MCF 10A (cell line): ENCODE measurements around the gene DGKH. TPM values are rescaled to one million over a fixed set of nuclear protein-coding genes. Genes with fewer than 3 reads are reported as not detected.

Experiments used
- BruUV-seq: library from RNA; stranded (reverse); fragments of 400-500 nt; replicated peaks from 2 replicates; lab custom pipeline; 2021; lab: Mats Ljungman, UMichigan
- CTCF ChIA-PET: fragments of 300-600 bp; sonication (Branson Sonifier 250); formaldehyde crosslinking; extraction: SDS; loops from one replicate; lab custom pipeline; 2021; ENCODE audit warnings: antibody characterized with exemption, inconsistent platforms; lab: Yijun Ruan, JAX
- POLR2A ChIA-PET: fragments of 300-600, 350-650 bp; sonication (Branson Sonifier 250); formaldehyde crosslinking; extraction: SDS; loops from one replicate; lab custom pipeline; 2020; ENCODE audit warnings: antibody characterized with exemption, inconsistent platforms; lab: Yijun Ruan, JAX
- DNase-seq: peaks from one replicate; pipeline ENCODE4 v3.0.0-alpha.2; 2018; ENCODE audit not compliant: unreplicated experiment
- H3K27ac Mint-ChIP-seq: one replicate; pipeline ENCODE4 v1.8.0; 2022; ENCODE audit warnings: mild to moderate bottlenecking, low read depth, mixed read lengths; ENCODE audit not compliant: unreplicated experiment
- H3K27me3 Mint-ChIP-seq: one replicate; pipeline ENCODE4 v1.8.0; 2022; ENCODE audit warnings: mixed read lengths; ENCODE audit not compliant: insufficient read depth, unreplicated experiment
- H3K36me3 Mint-ChIP-seq: one replicate; pipeline ENCODE4 v1.8.0; 2022; ENCODE audit warnings: mild to moderate bottlenecking, moderate library complexity, mixed read lengths; ENCODE audit not compliant: insufficient read depth, unreplicated experiment
- H3K4me1 Mint-ChIP-seq: one replicate; pipeline ENCODE4 v1.8.0; 2022; ENCODE audit warnings: mixed read lengths; ENCODE audit not compliant: insufficient read depth, unreplicated experiment
- H3K4me3 Mint-ChIP-seq: one replicate; pipeline ENCODE4 v1.8.0; 2022; ENCODE audit warnings: mild to moderate bottlenecking, moderate library complexity, mixed read lengths; ENCODE audit not compliant: unreplicated experiment
- H3K9me3 Mint-ChIP-seq: one replicate; pipeline ENCODE4 v1.8.0; 2022; ENCODE audit warnings: mixed read lengths; ENCODE audit not compliant: unreplicated experiment
- intact Hi-C: fragments of 100-400 bp; cut with micrococcal nuclease; formaldehyde crosslinking; loops from 2 replicates; pipeline ENCODE4 v1.14.1; 2022
- total RNA-seq: library from RNA; stranded (reverse); gene quantifications from 2 replicates; pipeline ENCODE4 v1.2.3, GENCODE V29; 2022
- TF ChIP-seq, protein P1 (sequence below): fragments of 200-600 bp; IDR thresholded peaks from one replicate; pipeline ENCODE4 v1.8.0; 2022; ENCODE audit warnings: antibody characterized with exemption, mild to moderate bottlenecking; ENCODE audit not compliant: unreplicated experiment

DGKH gene
- total RNA-seq, 1 experiment from 2014 or later = 22.3 TPM

DNA sequence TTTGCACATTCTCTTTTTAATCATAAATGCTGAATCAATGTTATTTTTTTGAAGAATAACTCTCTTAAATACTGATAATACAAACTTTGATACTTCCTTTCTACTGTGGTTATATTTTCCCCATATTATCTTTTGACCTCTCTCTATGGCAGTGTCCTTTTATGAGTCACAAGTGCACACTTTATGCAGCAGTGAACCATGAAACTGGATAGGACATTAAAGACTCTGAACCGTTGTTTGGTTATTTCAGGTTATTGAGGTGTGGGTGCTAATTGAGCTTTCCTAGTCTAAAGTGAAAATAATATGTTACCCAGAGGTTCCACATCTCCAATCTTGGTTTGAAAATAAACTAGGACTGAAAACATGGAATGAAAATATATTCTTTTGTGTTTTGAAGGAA is 71.4 kb downstream of the DGKH start:
- no TSS peak for BruUV-seq
- ChIA-PET CTCF (interaction anchor here (0.8 to 1.6 kb wide), 4 partner anchors 9 to 74 kb away, joined by 3 to 5 read pairs (median 4); partner anchors contain the start of gene DGKH), POLR2A (interaction anchor here (0.8 to 1.1 kb wide), 2 partner anchors 9 to 188 kb away, joined by 4 read pairs; no protein-coding TSS in a partner anchor)
- intact Hi-C loops = no loop called here
- no peaks in the 10 kb centered on the region for H3K9me3 Mint-ChIP-seq
- no peak overlapping the region for H3K4me3 Mint-ChIP-seq
- peaks cover 22% of the 10 kb centered on the region for H3K4me1 Mint-ChIP-seq
- no peaks in the 10 kb centered on the region for H3K27me3 Mint-ChIP-seq
- peak overlapping the region; percentile 41 for H3K27ac Mint-ChIP-seq
- DNase-seq = no peak
- no peaks in the 10 kb centered on the region for H3K36me3 Mint-ChIP-seq
- TF ChIP-seq, protein P1, sequence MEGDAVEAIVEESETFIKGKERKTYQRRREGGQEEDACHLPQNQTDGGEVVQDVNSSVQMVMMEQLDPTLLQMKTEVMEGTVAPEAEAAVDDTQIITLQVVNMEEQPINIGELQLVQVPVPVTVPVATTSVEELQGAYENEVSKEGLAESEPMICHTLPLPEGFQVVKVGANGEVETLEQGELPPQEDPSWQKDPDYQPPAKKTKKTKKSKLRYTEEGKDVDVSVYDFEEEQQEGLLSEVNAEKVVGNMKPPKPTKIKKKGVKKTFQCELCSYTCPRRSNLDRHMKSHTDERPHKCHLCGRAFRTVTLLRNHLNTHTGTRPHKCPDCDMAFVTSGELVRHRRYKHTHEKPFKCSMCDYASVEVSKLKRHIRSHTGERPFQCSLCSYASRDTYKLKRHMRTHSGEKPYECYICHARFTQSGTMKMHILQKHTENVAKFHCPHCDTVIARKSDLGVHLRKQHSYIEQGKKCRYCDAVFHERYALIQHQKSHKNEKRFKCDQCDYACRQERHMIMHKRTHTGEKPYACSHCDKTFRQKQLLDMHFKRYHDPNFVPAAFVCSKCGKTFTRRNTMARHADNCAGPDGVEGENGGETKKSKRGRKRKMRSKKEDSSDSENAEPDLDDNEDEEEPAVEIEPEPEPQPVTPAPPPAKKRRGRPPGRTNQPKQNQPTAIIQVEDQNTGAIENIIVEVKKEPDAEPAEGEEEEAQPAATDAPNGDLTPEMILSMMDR = no peak

GRCh38 chr13:42123600-42123999 is 75.2 kb downstream of the DGKH start:
- Mint-ChIP-seq H3K36me3 (peaks cover 7% of the 10 kb centered on the region), H3K4me1 (peaks cover 5% of the 10 kb centered on the region), H3K27me3 (no peaks in the 10 kb centered on the region), H3K27ac (no peak overlapping the region), H3K4me3 (no peak overlapping the region), H3K9me3 (no peaks in the 10 kb centered on the region)
- BruUV-seq = no TSS peak
- ChIA-PET POLR2A (interaction anchor here (0.7 kb wide), 2 partner anchors 650 to 1719 kb away, joined by 3 to 4 read pairs; no protein-coding TSS in a partner anchor), CTCF (interaction anchor here (2.4 kb wide), 1 partner anchor 12 kb away, joined by 11 read pairs; no protein-coding TSS in a partner anchor)
- peak; percentile 50 for DNase-seq
- intact Hi-C loops = no loop called here
- TF ChIP-seq, protein P1 = no peak

DNA sequence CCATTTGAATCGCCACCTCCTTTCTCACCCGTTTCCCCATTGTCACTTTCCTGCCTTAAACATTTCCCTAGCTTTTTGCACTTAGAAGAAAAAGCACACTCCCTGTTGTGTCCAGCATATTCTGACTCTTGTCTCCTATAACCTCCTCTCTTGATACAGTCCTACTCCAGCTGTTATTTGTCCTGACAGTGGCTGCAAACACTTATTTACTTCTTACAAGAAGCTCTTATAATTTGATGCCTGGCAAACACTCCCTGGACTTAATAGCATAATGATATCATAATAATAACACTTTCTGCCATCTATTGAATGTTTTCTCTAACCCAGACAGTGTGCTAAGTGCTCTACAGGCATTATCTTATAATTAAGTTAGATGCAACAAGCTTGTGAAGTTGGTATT is 76.6 kb downstream of the DGKH start:
- Mint-ChIP-seq H3K36me3 (peaks cover 7% of the 10 kb centered on the region), H3K9me3 (no peaks in the 10 kb centered on the region), H3K27ac (no peak overlapping the region), H3K27me3 (no peaks in the 10 kb centered on the region), H3K4me1 (peaks cover under 1% of the 10 kb centered on the region), H3K4me3 (no peak overlapping the region)
- ChIA-PET POLR2A (interaction anchor here (0.6 to 0.8 kb wide), 2 partner anchors 14 to 173 kb away, joined by 3 read pairs; no protein-coding TSS in a partner anchor), CTCF (interaction anchor here (0.5 to 1.8 kb wide), 2 partner anchors 14 to 545 kb away, joined by 3 to 7 read pairs; no protein-coding TSS in a partner anchor)
- intact Hi-C loops = no loop called here
- BruUV-seq = no TSS peak
- TF ChIP-seq, protein P1 = no peak
- DNase-seq = no peak

DNA sequence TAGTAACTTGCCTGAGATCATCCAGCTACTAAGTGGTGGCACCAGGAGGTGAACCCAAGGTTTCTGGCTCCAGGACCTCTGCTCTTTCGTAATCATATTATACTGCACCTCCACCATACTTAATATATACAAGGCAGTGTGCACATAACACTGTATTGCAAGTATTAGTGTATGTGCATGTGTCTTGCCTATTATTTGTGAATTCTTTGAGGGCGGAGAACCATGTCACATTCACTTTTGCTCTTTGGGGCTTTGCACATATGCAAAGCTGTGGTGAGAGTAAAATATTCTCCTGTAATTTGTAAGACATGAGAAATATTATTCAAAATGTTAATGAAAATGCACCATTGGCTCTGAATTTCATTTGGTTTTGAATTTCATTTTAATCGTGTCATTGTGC is 78.6 kb downstream of the DGKH start:
- H3K4me3 Mint-ChIP-seq = no peak overlapping the region
- no peak for DNase-seq
- ChIA-PET CTCF (no interaction called here), POLR2A (interaction anchor here (1.1 kb wide), 1 partner anchor 21 kb away, joined by 5 read pairs; no protein-coding TSS in a partner anchor)
- TF ChIP-seq, protein P1 = no peak
- intact Hi-C loops = no loop called here
- H3K27me3 Mint-ChIP-seq = no peaks in the 10 kb centered on the region
- no peaks in the 10 kb centered on the region for H3K4me1 Mint-ChIP-seq
- no TSS peak for BruUV-seq
- H3K36me3 Mint-ChIP-seq = peaks cover 7% of the 10 kb centered on the region
- H3K27ac Mint-ChIP-seq = no peak overlapping the region
- no peaks in the 10 kb centered on the region for H3K9me3 Mint-ChIP-seq
